Fibroblast of peridontal ligament (primary cell): ENCODE results near the gene CD58.
"Not testable (repeated sequence)": the region's sequence is repeated elsewhere in the genome, so short reads cannot be mapped to it uniquely, and the experiment has no call there.

Source experiments
- DNase-seq: peaks from one replicate; pipeline ENCODE4 v3.0.0-alpha.2; 2010; ENCODE audit errors: extremely low read depth

CD58 gene

GRCh38 chr1:116571215-116571919 lies 541 bp upstream of the CD58 start:
- no peak for DNase-seq

- DNase-seq = no peak
Measured at GRCh38 chr1:116569776-116570357, 959 bp downstream of the CD58 start.

GRCh38 chr1:116569381-116569670 lies 1.5 kb downstream of the CD58 start:
- DNase-seq = no peak

GRCh38 chr1:116568662-116569380 lies 2.0 kb downstream of the CD58 start:
- DNase-seq = no peak

GRCh38 chr1:116567790-116568661 lies 2.8 kb downstream of the CD58 start:
- no peak for DNase-seq

GRCh38 chr1:116565222-116565621 lies 5.6 kb downstream of the CD58 start:
- no peak for DNase-seq

- DNase-seq = no peak
Measured at GRCh38 chr1:116564426-116564825, 6.4 kb downstream of the CD58 start.

- not testable (repeated sequence) for DNase-seq
Measured at GRCh38 chr1:116562465-116562864, 8.4 kb downstream of the CD58 start.

GRCh38 chr1:116561563-116561962 lies 9.3 kb downstream of the CD58 start:
- no peak for DNase-seq

- DNase-seq = no peak
Measured at GRCh38 chr1:116560704-116561490, 9.9 kb downstream of the CD58 start.

- no peak for DNase-seq
Measured at GRCh38 chr1:116559304-116559761, 11.5 kb downstream of the CD58 start.

- DNase-seq = no peak
Measured at GRCh38 chr1:116558571-116558970, 12.3 kb downstream of the CD58 start.

GRCh38 chr1:116558140-116558549 lies 12.7 kb downstream of the CD58 start:
- DNase-seq = no peak

GRCh38 chr1:116557323-116557878 lies 13.4 kb downstream of the CD58 start:
- DNase-seq = no peak

GRCh38 chr1:116556289-116557006 lies 14.4 kb downstream of the CD58 start:
- peak; percentile 60 for DNase-seq

GRCh38 chr1:116554924-116555323 lies 15.9 kb downstream of the CD58 start:
- DNase-seq = no peak

- DNase-seq = no peak
Measured at GRCh38 chr1:116553386-116554115, 17.3 kb downstream of the CD58 start.

- no peak for DNase-seq
Measured at GRCh38 chr1:116546354-116546977, 24.4 kb downstream of the CD58 start.

- DNase-seq = no peak
Measured at GRCh38 chr1:116545359-116545705, 25.5 kb downstream of the CD58 start.
